IPS-20b (cell line): Measurements from ENCODE around the gene MYRFL.
"Not testable (repeated sequence)": the region's sequence is repeated elsewhere in the genome, so short reads cannot be mapped to it uniquely, and the experiment has no call there.

Experiments
- H3K27ac ChIP-seq: one replicate; pipeline ENCODE4 v1.5.1; 2013; ENCODE audit warnings: low read length
- H3K27me3 ChIP-seq: 2 replicates; pipeline ENCODE4 v1.6.1; 2013; ENCODE audit warnings: mild to moderate bottlenecking, low read length, inconsistent platforms; ENCODE audit not compliant: insufficient read depth
- H3K36me3 ChIP-seq: 2 replicates; pipeline ENCODE4 v1.6.1; 2013; ENCODE audit warnings: low read depth, mild to moderate bottlenecking, inconsistent platforms, low read length, moderate library complexity; ENCODE audit not compliant: insufficient read depth
- H3K4me1 ChIP-seq: 2 replicates; pipeline ENCODE4 v1.6.1; 2013; ENCODE audit warnings: mild to moderate bottlenecking, control low read depth, inconsistent platforms, low read length, moderate library complexity; ENCODE audit not compliant: insufficient read depth
- H3K4me3 ChIP-seq: 2 replicates; pipeline ENCODE4 v1.5.1; 2013; ENCODE audit warnings: mild to moderate bottlenecking, low read length, inconsistent platforms
- H3K9ac ChIP-seq: 2 replicates; pipeline ENCODE4 v1.6.1; 2013; ENCODE audit warnings: low read depth, mild to moderate bottlenecking, inconsistent platforms, low read length, moderate library complexity
- H3K9me3 ChIP-seq: 2 replicates; pipeline ENCODE4 v1.6.1; 2013; ENCODE audit warnings: mild to moderate bottlenecking, low read depth, low read length, inconsistent platforms; ENCODE audit not compliant: insufficient read depth

MYRFL gene

GRCh38 chr12:69972136-69972535, 147.1 kb downstream of the MYRFL start:
- no peak overlapping the region for H3K4me3 ChIP-seq
- H3K27me3 ChIP-seq = no peaks in the 10 kb centered on the region
- no peaks in the 10 kb centered on the region for H3K9me3 ChIP-seq
- no peak overlapping the region for H3K27ac ChIP-seq
- no peaks in the 10 kb centered on the region for H3K36me3 ChIP-seq
- H3K9ac ChIP-seq = no peak overlapping the region
- no peaks in the 10 kb centered on the region for H3K4me1 ChIP-seq

GRCh38 chr12:69978020-69978419, 153.0 kb downstream of the MYRFL start:
- Histone ChIP-seq H3K4me3 (no peak overlapping the region), H3K36me3 (no peaks in the 10 kb centered on the region), H3K27me3 (no peaks in the 10 kb centered on the region), H3K9me3 (peaks cover 3% of the 10 kb centered on the region; the same call in 1 of the 2 replicates), H3K4me1 (no peaks in the 10 kb centered on the region; the same call in 1 of the 2 replicates), H3K9ac (no peak overlapping the region), H3K27ac (no peak overlapping the region)

DNA sequence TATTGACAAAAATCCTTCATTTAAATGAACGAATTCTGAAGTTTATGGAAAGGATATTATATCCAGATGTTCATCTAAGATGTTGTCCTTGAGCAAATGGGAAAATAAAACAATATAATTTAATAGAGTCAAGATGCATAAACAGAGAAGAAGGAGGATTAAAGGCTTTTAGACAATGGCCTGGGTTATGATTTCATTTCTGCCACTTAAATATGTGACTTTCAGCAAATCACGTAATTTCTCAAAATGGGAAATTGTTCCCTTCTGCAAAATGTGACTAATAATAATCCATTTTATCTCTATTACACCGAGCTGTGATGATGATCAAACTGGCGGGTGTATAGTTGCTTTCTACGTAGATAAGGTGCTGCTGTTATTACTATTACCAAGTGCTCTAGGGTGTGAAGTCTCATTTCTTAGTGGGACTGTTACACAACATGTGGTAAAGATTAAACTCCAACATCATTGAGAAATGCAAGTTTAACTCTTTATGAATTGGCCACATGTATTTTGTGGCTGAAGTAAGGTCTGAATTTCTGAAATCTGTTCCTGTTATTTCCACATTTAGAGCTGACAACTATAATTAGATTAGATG, 157.0 kb downstream of the MYRFL start:
- H3K27ac ChIP-seq = no peak overlapping the region
- peaks cover 3% of the 10 kb centered on the region; the same call in 1 of the 2 replicates for H3K9me3 ChIP-seq

DNA sequence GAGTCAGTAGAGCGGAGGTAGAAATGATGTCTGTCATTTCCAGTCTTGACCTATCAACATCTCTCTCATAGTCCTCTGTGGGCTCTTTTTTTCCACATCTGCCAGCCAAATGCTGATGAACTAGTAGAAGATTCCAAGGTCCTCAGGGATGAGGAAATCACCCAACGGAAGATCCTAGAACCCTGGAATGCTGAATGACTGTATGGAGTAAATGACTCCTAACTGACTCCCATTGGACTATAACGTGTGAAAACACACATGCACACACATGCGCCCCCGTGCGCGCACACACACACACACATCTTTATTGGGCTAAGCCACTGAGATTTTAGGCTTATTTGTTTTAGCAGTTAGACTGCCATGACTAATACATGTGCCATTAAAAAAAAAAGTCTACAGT, 159.2 kb downstream of the MYRFL start:
- Histone ChIP-seq H3K27ac (no peak overlapping the region), H3K9me3 (peaks cover 3% of the 10 kb centered on the region; the same call in 1 of the 2 replicates), H3K9ac (no peak overlapping the region), H3K4me3 (no peak overlapping the region), H3K36me3 (no peaks in the 10 kb centered on the region), H3K27me3 (no peaks in the 10 kb centered on the region), H3K4me1 (no peaks in the 10 kb centered on the region)

More for the DNA sequence above, 157.0 kb downstream of the MYRFL start:
- Histone ChIP-seq H3K4me3 (no peak overlapping the region), H3K9ac (no peak overlapping the region), H3K4me1 (no peaks in the 10 kb centered on the region; the same call in 1 of the 2 replicates), H3K36me3 (no peaks in the 10 kb centered on the region), H3K27me3 (no peaks in the 10 kb centered on the region)

- Histone ChIP-seq H3K4me1 (no peaks in the 10 kb centered on the region), H3K4me3 (no peak overlapping the region), H3K9me3 (no peaks in the 10 kb centered on the region), H3K27ac (no peak overlapping the region), H3K9ac (no peak overlapping the region), H3K27me3 (no peaks in the 10 kb centered on the region), H3K36me3 (no peaks in the 10 kb centered on the region)
Observed at GRCh38 chr12:69985656-69986055, 160.6 kb downstream of the MYRFL start.

DNA sequence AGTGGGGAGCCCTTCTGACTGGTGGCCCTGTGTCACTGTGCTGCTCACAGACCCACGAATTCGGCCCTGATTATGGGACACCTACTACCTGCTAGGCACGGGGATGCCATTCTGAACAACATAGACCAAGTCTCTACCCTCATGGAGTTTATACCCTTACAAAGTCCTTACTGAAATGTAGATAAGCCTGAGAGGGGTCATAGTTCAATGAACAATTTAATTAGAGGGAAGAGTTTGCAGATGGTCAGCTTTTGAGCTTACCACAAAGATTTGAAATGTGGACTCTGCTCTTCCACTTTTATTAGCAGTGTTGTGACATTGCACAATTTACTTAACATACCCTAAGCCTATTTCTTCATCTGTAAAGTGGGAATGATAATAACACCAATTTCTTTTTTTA, 161.1 kb downstream of the MYRFL start:
- Histone ChIP-seq H3K36me3 (no peaks in the 10 kb centered on the region), H3K9ac (no peak overlapping the region), H3K27me3 (no peaks in the 10 kb centered on the region), H3K4me3 (no peak overlapping the region), H3K27ac (no peak overlapping the region), H3K9me3 (no peaks in the 10 kb centered on the region), H3K4me1 (no peaks in the 10 kb centered on the region)

DNA sequence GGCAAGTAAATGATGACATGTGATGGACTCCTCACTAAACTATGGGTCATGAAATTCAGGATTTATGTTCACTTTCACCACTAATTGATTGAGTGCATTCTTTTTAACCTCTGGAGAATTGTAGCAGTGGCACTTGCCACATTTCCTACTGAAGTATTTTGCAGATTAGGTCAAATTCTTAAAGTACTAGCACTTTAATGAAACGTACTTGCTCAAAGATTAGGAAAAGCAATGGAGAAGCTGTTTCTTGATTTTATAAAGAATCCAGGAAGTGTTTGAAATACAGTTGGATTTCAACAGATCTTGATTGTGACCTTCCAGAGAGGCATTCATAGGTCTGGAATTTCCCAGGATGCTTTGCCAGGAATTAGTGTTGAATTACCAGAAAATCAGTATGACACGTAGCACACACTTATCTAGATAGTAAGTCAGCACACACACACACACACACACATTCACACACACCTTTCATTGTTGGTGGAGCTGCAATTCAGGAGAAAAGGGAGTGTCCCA, 162.6 kb downstream of the MYRFL start:
- Histone ChIP-seq H3K4me3 (no peak overlapping the region), H3K27ac (no peak overlapping the region), H3K4me1 (no peaks in the 10 kb centered on the region), H3K27me3 (no peaks in the 10 kb centered on the region), H3K36me3 (no peaks in the 10 kb centered on the region), H3K9me3 (no peaks in the 10 kb centered on the region), H3K9ac (no peak overlapping the region)

DNA sequence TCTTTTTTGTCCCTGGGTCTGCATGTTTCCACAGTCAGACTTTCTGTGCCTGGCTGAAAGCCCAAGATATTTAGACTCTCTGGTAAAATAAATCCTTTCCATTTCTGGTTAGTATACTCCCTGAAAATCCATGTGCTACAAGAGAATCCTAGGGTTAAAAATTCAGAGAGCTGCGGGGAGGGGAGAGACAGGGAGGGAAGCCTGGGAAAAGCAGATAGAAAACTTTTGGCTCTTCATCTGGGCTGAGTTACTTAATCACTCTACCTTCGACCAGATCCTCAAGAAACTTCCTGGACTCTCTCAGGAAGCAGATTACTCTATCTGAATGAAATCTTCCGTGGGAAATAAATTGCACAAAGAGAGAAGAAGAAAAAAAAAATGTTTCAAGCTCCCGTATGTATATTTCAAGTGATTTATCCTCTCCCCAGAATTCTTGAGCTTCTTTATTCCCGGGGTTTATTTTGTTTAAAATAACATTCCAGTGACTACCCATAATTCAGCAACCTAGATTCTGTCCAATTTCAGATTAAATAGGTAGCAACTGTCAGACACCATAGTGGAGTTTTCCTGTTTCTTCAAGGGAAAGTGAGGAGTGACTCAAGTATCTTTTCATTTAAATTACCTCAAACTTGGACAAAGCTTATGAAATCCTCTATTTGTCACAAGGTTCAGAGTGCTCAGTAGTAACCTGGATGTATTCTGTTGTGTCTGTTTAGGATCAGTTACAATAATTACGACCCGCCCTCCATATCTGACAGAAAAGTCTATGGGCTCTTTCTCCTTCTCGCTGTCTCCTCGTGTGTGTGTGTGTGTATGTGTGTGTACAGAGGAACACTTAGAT, 163.7 kb downstream of the MYRFL start:
- Histone ChIP-seq H3K9ac (no peak overlapping the region), H3K27ac (no peak overlapping the region), H3K4me3 (no peak overlapping the region), H3K27me3 (no peaks in the 10 kb centered on the region), H3K9me3 (no peaks in the 10 kb centered on the region), H3K4me1 (no peaks in the 10 kb centered on the region), H3K36me3 (no peaks in the 10 kb centered on the region)

- Histone ChIP-seq H3K9ac (no peak overlapping the region), H3K4me1 (no peaks in the 10 kb centered on the region), H3K36me3 (no peaks in the 10 kb centered on the region), H3K4me3 (no peak overlapping the region), H3K27ac (no peak overlapping the region), H3K9me3 (no peaks in the 10 kb centered on the region), H3K27me3 (no peaks in the 10 kb centered on the region)
Observed at GRCh38 chr12:69991690-69992288, 166.8 kb downstream of the MYRFL start.

DNA sequence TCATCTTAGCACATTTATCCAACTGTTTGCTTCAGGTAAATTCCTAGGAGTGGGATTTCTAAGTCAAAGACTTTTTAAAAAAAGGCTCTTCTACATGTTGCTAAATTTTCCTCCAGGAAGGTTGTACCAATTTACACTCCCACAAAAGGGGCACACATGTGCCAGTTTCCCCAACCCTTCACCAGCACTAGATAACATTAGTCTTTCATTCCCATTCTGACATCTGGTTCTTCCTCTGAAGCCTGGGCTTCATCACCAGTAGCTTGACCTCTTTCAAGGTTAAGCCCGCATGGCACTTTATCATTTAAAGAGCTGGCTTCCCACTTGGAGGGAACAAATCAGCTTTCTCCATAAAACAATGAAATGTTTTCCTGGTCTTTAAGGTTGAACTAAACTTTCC, 168.4 kb downstream of the MYRFL start:
- Histone ChIP-seq H3K27ac (no peak overlapping the region), H3K9me3 (no peaks in the 10 kb centered on the region), H3K4me1 (no peaks in the 10 kb centered on the region), H3K36me3 (no peaks in the 10 kb centered on the region), H3K9ac (no peak overlapping the region), H3K27me3 (no peaks in the 10 kb centered on the region), H3K4me3 (no peak overlapping the region)

- not testable (repeated sequence) for H3K9ac ChIP-seq, H3K27ac ChIP-seq, H3K4me3 ChIP-seq, H3K4me1 ChIP-seq, H3K9me3 ChIP-seq, H3K36me3 ChIP-seq, H3K27me3 ChIP-seq
Observed at GRCh38 chr12:69994086-69994485, 169.1 kb downstream of the MYRFL start.
